ENCODE data around the gene CUL9. TPM values are rescaled to one million over a fixed set of nuclear protein-coding genes. Genes with fewer than 3 reads are reported as not detected.
A peak's percentile ranks its signal among the peaks of the same experiment; 100 is the strongest.

CUL9 gene
- total RNA-seq, 3 donors from 2014 or later: 35.9 to 46.9 (median 44.3) TPM

DNA sequence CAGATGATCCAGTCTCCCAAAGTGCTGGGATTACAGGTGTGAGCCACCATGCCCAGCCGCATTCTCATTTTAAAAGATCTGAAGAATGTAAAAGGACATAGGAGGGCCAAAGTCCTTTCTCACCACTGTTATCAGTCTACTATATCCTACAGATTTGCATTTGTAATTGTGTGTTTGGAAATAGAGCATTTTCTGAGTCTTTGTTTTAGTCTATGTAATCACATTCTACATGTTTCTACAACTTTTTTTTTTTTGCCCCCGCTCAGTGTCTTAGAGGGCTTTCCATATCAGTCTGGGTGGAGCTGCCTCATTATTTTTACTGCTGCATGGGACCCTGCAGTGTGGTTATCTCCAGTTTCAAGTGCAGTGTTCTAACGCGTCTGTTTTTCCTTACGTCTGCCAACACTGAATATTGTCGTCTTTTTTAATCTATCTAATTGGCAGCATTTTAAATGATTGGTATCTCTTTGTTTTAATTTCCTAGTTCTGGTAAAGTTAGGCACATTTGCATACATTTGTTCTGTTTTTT lies 7.8 kb downstream of the CUL9 start:
- ATAC-seq: no peak
- Histone ChIP-seq H3K4me1 (ENCODE audit: low read depth) (no peaks in the 10 kb centered on the region), H3K9me3 (no peaks in the 10 kb centered on the region), H3K36me3 (ENCODE audit: low read depth) (peaks cover 3% of the 10 kb centered on the region), H3K4me3 (no peak overlapping the region)
- no peak for DNase-seq
- no peak for TF ChIP-seq CTCF (IDR thresholded peaks at IDR 0.05)
- intact Hi-C loops (cut with DNase I, micrococcal nuclease): no loop called here

- intact Hi-C loops (cut with DNase I, micrococcal nuclease): no loop called here
- Histone ChIP-seq H3K4me3 (no peak overlapping the region), H3K9me3 (no peaks in the 10 kb centered on the region), H3K36me3 (ENCODE audit: low read depth) (peaks cover 9% of the 10 kb centered on the region), H3K4me1 (ENCODE audit: low read depth) (no peaks in the 10 kb centered on the region)
- ATAC-seq (no peak), DNase-seq (peak in 1 of 3 donors; percentile 11)
- TF ChIP-seq CTCF (IDR thresholded peaks at IDR 0.05): no peak
Measured at GRCh38 chr6:43192911-43193310, 10.9 kb downstream of the CUL9 start.

GRCh38 chr6:43193929-43194328 lies 11.9 kb downstream of the CUL9 start:
- Histone ChIP-seq H3K36me3 (ENCODE audit: low read depth) (peaks cover 9% of the 10 kb centered on the region), H3K9me3 (no peaks in the 10 kb centered on the region), H3K4me3 (no peak overlapping the region), H3K4me1 (ENCODE audit: low read depth) (no peaks in the 10 kb centered on the region)
- intact Hi-C loops (cut with DNase I, micrococcal nuclease): no loop called here
- peak in 1 of 3 donors; percentile 1 for DNase-seq
- no peak for TF ChIP-seq CTCF (IDR thresholded peaks at IDR 0.05)
- ATAC-seq: no peak

- H3K4me1 ChIP-seq (ENCODE audit: low read depth): no peaks in the 10 kb centered on the region
- intact Hi-C loops (cut with DNase I, micrococcal nuclease): no loop called here
- H3K4me3 ChIP-seq: no peak overlapping the region
- no peaks in the 10 kb centered on the region for H3K9me3 ChIP-seq
- DNase-seq: peak in 1 of 3 donors; percentile 2
- no peak for TF ChIP-seq CTCF (IDR thresholded peaks at IDR 0.05)
- H3K36me3 ChIP-seq (ENCODE audit: low read depth): peaks cover 9% of the 10 kb centered on the region
- no peak for ATAC-seq
Measured at GRCh38 chr6:43196337-43196736, 14.3 kb downstream of the CUL9 start.

DNA sequence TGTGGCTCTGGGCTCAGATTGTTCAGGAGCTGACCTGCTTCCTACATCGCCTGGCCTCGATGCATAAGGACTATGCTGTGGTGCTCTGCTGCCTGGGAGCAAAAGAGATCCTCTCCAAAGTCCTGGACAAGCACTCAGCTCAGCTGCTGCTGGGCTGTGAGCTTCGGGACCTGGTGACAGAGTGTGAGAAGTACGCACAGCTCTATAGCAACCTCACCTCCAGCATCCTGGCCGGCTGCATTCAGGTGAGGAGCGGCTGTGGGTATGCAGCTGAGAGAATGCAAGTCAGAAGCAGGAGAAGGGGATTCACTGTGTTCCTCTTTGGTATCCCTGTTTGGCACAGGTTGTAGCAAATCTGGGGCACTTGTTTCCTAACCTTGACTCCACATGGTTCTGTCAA lies 17.9 kb downstream of the CUL9 start:
- Histone ChIP-seq H3K4me1 (ENCODE audit: low read depth) (no peaks in the 10 kb centered on the region), H3K36me3 (ENCODE audit: low read depth) (peaks cover 6% of the 10 kb centered on the region), H3K9me3 (no peaks in the 10 kb centered on the region), H3K4me3 (no peak overlapping the region)
- ATAC-seq: no peak
- peak in 1 of 3 donors; percentile 10 for DNase-seq
- TF ChIP-seq CTCF (IDR thresholded peaks at IDR 0.05): no peak
- intact Hi-C loops (cut with DNase I, micrococcal nuclease): no loop called here

GRCh38 chr6:43200541-43200940 lies 18.5 kb downstream of the CUL9 start:
- H3K9me3 ChIP-seq: no peaks in the 10 kb centered on the region
- ATAC-seq (no peak), DNase-seq (peak in 1 of 3 donors; percentile 4)
- H3K36me3 ChIP-seq (ENCODE audit: low read depth): peaks cover 6% of the 10 kb centered on the region
- no peaks in the 10 kb centered on the region for H3K4me1 ChIP-seq (ENCODE audit: low read depth)
- intact Hi-C loops (cut with DNase I, micrococcal nuclease): no loop called here
- H3K4me3 ChIP-seq: no peak overlapping the region
- TF ChIP-seq CTCF (IDR thresholded peaks at IDR 0.05): no peak

Measured in mucosa of descending colon (tissue), 3 donors.